ENCODE measurements around the gene ZNF821. TPM values are rescaled to one million over a fixed set of nuclear protein-coding genes. Genes with fewer than 3 reads are reported as not detected.

Gene ZNF821
- total and polyA plus RNA-seq, 8 donors: 3.0 to 12.6 (median 4.0) TPM

DNA sequence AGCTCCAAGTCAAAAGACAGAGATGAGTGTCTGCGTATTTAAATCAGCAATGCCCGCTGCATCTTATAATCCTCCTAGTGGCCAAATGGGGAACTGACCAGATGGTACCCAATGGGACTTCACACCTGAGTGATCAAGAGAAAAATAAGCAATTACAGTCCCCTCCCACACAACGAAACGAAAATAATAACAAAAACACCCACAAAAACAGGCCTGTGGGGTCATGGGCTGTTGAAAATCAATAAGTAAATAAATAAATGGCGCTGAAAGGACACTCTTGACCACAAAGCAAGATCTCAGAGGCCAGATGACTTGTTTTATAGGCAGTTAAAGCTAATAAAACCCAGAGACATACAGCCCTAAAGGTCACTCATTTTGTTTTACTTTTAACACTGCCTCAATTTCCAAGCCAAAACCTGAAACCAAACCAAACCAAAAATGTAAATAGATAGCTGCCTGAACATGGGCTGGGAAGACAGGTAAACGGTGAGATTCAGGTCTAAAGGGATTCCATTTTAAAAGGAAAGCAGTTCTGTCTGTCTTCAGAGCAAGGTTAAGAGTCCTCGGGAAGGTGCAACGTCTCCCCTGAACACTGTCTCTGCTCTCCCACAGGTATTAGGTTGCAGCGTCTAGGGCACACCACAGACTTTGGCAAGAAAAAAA is 1.3 kb downstream of the ZNF821 start:
- ATAC-seq (peak; percentile 54 to 81 (median 68)), DNase-seq (peak in 3 of 6 donors; percentile 48 to 71 (median 60)), FAIRE-seq (no peak)
- TF ChIP-seq, protein P1, sequence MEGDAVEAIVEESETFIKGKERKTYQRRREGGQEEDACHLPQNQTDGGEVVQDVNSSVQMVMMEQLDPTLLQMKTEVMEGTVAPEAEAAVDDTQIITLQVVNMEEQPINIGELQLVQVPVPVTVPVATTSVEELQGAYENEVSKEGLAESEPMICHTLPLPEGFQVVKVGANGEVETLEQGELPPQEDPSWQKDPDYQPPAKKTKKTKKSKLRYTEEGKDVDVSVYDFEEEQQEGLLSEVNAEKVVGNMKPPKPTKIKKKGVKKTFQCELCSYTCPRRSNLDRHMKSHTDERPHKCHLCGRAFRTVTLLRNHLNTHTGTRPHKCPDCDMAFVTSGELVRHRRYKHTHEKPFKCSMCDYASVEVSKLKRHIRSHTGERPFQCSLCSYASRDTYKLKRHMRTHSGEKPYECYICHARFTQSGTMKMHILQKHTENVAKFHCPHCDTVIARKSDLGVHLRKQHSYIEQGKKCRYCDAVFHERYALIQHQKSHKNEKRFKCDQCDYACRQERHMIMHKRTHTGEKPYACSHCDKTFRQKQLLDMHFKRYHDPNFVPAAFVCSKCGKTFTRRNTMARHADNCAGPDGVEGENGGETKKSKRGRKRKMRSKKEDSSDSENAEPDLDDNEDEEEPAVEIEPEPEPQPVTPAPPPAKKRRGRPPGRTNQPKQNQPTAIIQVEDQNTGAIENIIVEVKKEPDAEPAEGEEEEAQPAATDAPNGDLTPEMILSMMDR (IDR thresholded peaks at IDR 0.05): peak; percentile 76 to 93 (median 88)
- intact Hi-C loops (cut with DNase I): no loop called here
- H3K27ac ChIP-seq: peak overlapping the region; percentile 66 to 88 (median 84)
- H3K4me3 ChIP-seq: peak overlapping the region; percentile 79 to 98 (median 90)
- peaks cover 0 to 10% (median 0%) of the 10 kb centered on the region in 3 donors for H3K36me3 ChIP-seq
- peaks cover 0 to 10% (median 0%) of the 10 kb centered on the region in 3 donors for H3K4me1 ChIP-seq
- WGBS, 2 donors: 2 to 4% methylated on average over 9 of the region's 9 CpGs
- H3K27me3 ChIP-seq: no peaks in the 10 kb centered on the region
- no peaks in the 10 kb centered on the region for H3K9me3 ChIP-seq

DNA sequence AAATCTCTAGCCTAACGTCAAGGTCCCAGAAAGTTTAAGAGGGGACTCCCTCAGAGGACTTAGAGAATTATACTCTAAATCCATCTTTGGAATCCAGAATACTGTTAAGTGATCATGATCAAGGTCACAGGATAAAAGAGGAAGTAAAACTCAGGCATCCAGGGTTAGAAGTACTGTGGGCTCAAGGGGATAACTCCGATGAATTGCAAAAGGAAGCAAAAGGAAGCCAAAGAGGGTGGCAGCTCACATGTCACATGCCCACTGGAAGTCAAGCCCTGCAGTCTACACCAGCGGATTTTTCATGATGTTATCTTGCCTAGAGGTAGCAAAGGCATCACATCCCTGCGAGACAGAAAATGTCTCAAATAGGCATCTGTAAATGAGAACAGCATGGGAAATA is 3.8 kb downstream of the ZNF821 start:
- FAIRE-seq: no peak
- DNase-seq: no peak
- ATAC-seq: no peak
- Histone ChIP-seq H3K4me3 (no peak overlapping the region), H3K27ac (no peak overlapping the region), H3K9me3 (no peaks in the 10 kb centered on the region), H3K27me3 (no peaks in the 10 kb centered on the region), H3K4me1 (peaks cover 0 to 10% (median 0%) of the 10 kb centered on the region in 3 donors), H3K36me3 (peaks cover 0 to 10% (median 0%) of the 10 kb centered on the region in 3 donors)
- 82 to 91% methylated on average over 4 of the region's 4 CpGs for WGBS, 2 donors
- intact Hi-C loops (cut with DNase I): no loop called here
- TF ChIP-seq, protein P1 (IDR thresholded peaks at IDR 0.05): no peak

DNA sequence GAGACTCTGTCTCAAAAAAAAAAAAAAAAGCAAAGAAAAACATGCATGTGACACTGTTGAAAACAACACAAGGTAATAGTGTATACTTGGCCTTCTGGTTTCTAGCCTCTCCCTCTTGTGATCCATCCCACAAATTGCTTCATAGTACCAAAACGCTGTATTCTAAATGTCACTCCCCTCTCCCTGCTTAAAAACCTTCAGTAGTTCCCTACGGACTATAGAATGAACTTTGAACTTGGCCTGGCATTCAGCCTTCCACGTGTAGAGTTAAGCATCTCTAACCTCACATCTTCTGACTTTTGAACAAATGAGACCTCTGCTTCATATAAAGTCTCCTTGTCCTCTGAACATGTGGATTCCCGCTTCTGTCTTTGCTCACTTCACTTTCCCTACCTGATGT is 5.1 kb downstream of the ZNF821 start:
- no peak for DNase-seq
- no peaks in the 10 kb centered on the region for H3K9me3 ChIP-seq
- peaks cover 0 to 8% (median 0%) of the 10 kb centered on the region in 3 donors for H3K4me1 ChIP-seq
- FAIRE-seq: no peak
- no peaks in the 10 kb centered on the region for H3K27me3 ChIP-seq
- no peak for ATAC-seq
- intact Hi-C loops (cut with DNase I): no loop called here
- WGBS, 2 donors: 51 to 59% methylated on average over 4 of the region's 4 CpGs
- H3K36me3 ChIP-seq: peaks cover 0 to 10% (median 0%) of the 10 kb centered on the region in 3 donors
- no peak overlapping the region for H3K27ac ChIP-seq
- TF ChIP-seq, protein P1 (IDR thresholded peaks at IDR 0.05): no peak
- no peak overlapping the region for H3K4me3 ChIP-seq

DNA sequence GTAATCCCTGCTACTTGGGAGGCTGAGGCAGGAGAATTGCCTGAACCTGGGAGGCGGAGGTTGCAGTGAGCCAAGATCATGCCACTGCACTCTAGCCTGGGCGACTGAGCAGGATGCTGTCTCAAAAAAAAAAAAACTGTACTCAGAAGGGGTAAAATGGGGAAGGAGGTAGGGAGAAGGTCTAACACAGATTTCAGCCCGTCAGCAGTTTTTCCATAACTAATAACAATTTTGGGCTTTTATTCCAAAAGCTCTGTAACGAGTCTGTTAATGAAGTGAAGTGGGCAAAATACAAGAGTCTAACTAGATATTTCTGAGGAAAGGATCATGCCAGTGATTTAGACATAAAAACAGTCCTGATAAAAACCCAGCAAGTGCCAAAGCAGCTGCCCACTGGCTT is 10.8 kb downstream of the ZNF821 start:
- no peak for FAIRE-seq
- Histone ChIP-seq H3K36me3 (no peaks in the 10 kb centered on the region), H3K9me3 (no peaks in the 10 kb centered on the region), H3K4me1 (no peaks in the 10 kb centered on the region), H3K27me3 (no peaks in the 10 kb centered on the region), H3K27ac (no peak overlapping the region), H3K4me3 (no peak overlapping the region)
- no peak for ATAC-seq
- WGBS, 2 donors: 87 to 90% methylated on average over 4 of the region's 4 CpGs
- DNase-seq: no peak
- intact Hi-C loops (cut with DNase I): no loop called here
- TF ChIP-seq, protein P1 (IDR thresholded peaks at IDR 0.05): no peak

DNA sequence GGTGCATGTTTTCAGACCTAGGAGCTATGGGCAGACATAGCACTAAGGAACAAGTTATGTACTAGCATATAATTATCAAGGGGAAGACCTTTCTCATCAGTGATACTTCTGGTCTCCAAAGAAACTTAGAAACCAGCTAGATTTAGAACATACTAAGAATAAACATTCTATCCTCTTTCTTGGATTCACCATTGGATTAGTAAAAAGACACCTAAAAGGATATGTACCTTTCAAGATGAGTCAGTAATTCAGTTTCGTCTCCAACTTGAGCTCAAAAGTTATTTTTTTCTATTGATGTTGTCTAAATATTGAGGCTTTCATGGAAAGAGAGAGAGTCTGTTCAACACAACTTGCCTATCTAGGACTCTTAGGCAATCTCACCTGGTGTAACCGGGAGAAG is 13.2 kb downstream of the ZNF821 start:
- no peaks in the 10 kb centered on the region for H3K36me3 ChIP-seq
- no peak for DNase-seq
- no peak for ATAC-seq
- H3K4me3 ChIP-seq: no peak overlapping the region
- 90 to 99% methylated on average over 2 of the region's 2 CpGs for WGBS, 2 donors
- TF ChIP-seq, protein P1 (IDR thresholded peaks at IDR 0.05): no peak
- H3K27me3 ChIP-seq: no peaks in the 10 kb centered on the region
- H3K27ac ChIP-seq: no peak overlapping the region
- H3K9me3 ChIP-seq: no peaks in the 10 kb centered on the region
- H3K4me1 ChIP-seq: no peaks in the 10 kb centered on the region
- no peak for FAIRE-seq
- intact Hi-C loops (cut with DNase I): no loop called here
